CD4-positive, alpha-beta T cell treated with Interleukin-10 for 1 hour (primary cell): ENCODE measurements around the gene NOL6.
"Not testable (repeated sequence)": the region's sequence is repeated elsewhere in the genome, so short reads cannot be mapped to it uniquely, and the experiment has no call there.

ENCODE experiments used
- DNase-seq: peaks from one replicate; pipeline ENCODE4 v3.0.0-alpha.2; 2020

NOL6 gene

GRCh38 chr9:33431420-33431819 lies 42.3 kb downstream of the NOL6 start:
- DNase-seq: no peak

- DNase-seq: no peak
Observed at GRCh38 chr9:33430942-33431341, 42.8 kb downstream of the NOL6 start.

- no peak for DNase-seq
Observed at GRCh38 chr9:33429256-33429985, 44.3 kb downstream of the NOL6 start.

- peak; percentile 37 for DNase-seq
Observed at GRCh38 chr9:33426843-33427293, 46.9 kb downstream of the NOL6 start.

- no peak for DNase-seq
Observed at GRCh38 chr9:33425128-33425533, 48.6 kb downstream of the NOL6 start.

- not testable (repeated sequence) for DNase-seq
Observed at GRCh38 chr9:33424492-33424891, 49.2 kb downstream of the NOL6 start.

- DNase-seq: not testable (repeated sequence)
Observed at GRCh38 chr9:33424043-33424442, 49.7 kb downstream of the NOL6 start.

GRCh38 chr9:33419708-33420303 lies 53.9 kb downstream of the NOL6 start:
- no peak for DNase-seq

- DNase-seq: no peak
Observed at GRCh38 chr9:33418090-33418489, 55.6 kb downstream of the NOL6 start.

GRCh38 chr9:33416996-33417395 lies 56.7 kb downstream of the NOL6 start:
- peak; percentile 39 for DNase-seq

- peak; percentile 91 for DNase-seq
Observed at GRCh38 chr9:33415501-33416038, 58.2 kb downstream of the NOL6 start.

- no peak for DNase-seq
Observed at GRCh38 chr9:33414889-33415500, 58.7 kb downstream of the NOL6 start.

GRCh38 chr9:33414268-33414667 lies 59.5 kb downstream of the NOL6 start:
- DNase-seq: no peak
